GM21423 (cell line): ENCODE data around the gene SPARCL1.
A peak's percentile ranks its signal among the peaks of the same experiment; 100 is the strongest.
"Not testable (repeated sequence)": the region's sequence is repeated elsewhere in the genome, so short reads cannot be mapped to it uniquely, and the experiment has no call there.

Experiments used
- ATAC-seq: cut with Tn5 transposase; IDR thresholded peaks from one replicate; pipeline ENCODE4 v1.9.1; 2021; ENCODE audit warnings: mild to moderate bottlenecking, moderate library complexity; ENCODE audit not compliant: unreplicated experiment

Gene SPARCL1

DNA sequence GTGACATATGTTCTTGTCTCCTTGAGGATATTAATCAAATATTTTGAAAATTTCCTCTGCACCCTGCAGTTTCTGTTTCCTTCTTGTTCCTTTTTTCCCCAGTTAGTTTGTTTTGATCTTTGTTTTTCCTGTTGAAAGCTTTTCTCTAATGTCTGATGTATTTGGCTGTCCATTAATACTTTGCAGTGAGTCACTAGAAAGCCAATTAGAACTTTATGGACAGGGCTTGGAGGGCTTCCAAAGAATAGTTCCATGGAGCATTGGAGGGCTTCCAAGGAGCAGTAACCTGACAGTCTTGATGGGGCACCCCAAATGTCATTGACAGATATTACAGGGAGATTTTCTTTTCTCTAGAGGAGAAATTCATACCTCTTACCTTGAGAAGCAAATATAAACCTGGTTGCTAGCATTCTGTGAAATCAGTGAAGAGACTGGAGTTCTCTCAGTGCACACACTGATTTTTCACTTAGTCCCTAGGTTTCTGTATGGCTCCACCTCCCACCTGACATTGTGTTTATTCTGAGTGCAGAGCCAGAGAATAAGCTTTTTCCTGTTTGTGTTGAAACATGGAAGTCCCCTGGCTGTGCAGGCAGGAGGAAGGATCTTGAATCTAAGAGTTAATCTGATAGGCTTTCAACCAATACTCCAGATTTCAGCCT, 26.5 kb downstream of the SPARCL1 start:
- no peak for ATAC-seq

DNA sequence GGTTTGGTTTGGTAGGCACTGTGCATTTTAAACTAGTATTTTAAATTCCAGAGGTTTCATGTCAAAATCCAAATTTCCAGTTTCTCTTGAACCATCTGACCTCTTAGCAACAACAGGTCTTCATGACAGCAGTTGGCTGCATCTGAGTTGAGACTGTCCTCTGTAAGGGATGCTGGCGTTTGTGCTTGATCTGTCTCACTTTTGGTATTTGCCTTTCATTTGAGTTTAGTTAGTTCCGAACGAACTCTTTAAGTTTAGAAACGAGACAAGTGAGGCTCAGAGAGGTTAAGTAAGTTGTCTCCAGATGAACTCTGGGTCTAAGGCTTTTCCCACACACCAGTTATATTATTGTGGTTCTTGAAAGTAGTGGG, 29.1 kb downstream of the SPARCL1 start:
- peak; percentile 30 for ATAC-seq

GRCh38 chr4:87499403-87500091, 29.6 kb downstream of the SPARCL1 start:
- peak; percentile 70 for ATAC-seq

DNA sequence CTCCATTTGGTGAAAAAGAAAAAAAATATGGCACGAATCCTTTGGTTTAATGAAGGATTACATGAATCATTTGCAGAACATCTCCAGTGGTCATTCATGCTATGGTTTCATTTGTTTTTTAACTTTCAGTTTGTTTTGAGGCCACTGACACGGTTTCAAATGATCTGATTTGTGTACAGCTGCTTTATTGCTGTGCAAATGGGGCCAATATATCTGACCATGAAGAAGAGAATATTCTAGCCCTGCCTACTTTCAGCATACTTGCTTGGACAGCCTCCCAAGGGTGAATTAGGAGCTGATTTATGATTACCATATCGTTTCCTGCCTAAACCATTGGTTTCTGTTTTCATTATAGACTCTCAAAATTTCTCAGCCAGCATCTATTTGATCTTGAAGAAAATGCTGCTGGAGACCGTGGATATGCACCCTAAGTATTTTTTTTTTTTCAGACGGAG, 30.7 kb downstream of the SPARCL1 start:
- ATAC-seq, result peak; percentile 75

DNA sequence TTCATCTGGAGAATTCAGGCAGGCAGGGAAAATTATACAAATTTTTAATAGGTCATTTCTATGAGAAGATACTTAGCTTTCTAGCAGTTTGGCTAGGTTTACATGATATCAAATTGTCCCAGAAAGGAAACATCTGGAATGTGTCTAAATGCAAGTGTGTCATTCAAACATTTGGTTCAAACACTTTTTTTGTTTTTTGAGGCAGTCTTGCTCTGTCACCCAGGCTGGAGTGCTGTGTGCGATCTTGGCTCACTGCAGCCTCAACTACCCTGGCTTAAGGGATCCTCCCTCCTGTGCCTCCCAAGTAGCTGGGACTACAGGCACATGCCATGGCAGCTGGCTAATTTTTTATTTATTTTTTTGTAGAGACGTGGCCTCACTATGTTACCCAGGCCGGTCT, 31.6 kb downstream of the SPARCL1 start:
- no peak for ATAC-seq

GRCh38 chr4:87497159-87497558, 32.0 kb downstream of the SPARCL1 start:
- no peak for ATAC-seq

DNA sequence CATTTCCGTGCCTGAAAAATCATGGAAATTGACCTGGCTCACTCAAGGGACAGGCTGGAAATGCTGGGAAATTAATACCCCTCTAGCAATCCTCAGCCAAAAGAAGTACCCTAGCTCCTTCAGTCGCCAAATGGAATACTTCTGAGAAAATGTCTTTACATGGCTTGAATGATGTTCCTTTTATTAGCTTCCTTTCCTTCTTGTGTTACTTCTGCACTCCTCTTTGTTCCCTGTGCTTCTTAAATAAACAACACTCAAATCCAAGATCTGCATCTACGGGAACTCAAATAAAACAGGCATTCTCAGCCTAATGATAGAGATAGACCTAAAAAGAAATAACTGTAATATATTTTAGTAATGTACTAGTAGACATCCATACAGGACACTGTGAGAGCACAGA, 36.1 kb downstream of the SPARCL1 start:
- no peak for ATAC-seq

DNA sequence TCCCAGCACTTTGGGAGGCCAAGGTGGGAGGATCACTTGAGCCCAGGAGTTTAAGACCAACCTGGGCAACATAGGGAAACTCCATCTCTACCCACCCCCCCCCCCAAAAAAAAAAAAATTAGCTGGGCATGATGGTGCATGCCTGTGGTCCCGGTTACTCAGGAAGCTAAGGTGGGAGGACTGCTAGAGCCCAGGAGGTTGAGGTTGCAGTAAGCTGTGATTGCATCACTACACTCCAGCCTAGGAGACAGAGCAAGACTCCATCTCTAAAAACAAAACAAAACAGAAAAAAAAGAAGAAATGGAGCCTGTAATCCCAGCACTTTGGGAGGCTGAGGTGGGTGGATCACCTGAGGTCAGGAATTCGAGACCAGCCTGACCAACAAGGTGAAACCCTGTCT, 37.3 kb downstream of the SPARCL1 start:
- not testable (repeated sequence) for ATAC-seq

- no peak for ATAC-seq
Observed at GRCh38 chr4:87491436-87491835, 37.7 kb downstream of the SPARCL1 start.

GRCh38 chr4:87490664-87491369, 38.4 kb downstream of the SPARCL1 start:
- ATAC-seq, result no peak

DNA sequence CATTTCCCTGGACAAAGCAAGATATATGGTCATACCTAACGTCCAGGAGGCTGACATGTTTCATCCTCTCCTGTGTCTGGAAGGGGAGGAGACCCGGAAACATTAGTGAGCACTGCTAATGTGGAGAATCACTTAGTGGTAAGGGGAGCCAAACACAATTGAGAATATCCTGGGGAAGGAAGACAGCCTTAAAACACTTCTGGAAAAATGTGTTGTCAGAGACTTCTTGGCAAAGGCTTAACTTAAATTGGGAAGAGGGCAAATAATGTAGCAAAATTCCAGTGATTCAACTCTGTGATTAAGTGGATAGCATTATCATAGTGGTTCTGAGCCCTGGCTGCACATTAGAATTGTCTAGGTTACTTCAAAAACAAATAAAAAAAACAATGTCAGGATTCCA, 39.5 kb downstream of the SPARCL1 start:
- no peak for ATAC-seq

- ATAC-seq, result not testable (repeated sequence)
Observed at GRCh38 chr4:87488666-87489065, 40.5 kb downstream of the SPARCL1 start.

- not testable (repeated sequence) for ATAC-seq
Observed at GRCh38 chr4:87483247-87483646, 45.9 kb downstream of the SPARCL1 start.

DNA sequence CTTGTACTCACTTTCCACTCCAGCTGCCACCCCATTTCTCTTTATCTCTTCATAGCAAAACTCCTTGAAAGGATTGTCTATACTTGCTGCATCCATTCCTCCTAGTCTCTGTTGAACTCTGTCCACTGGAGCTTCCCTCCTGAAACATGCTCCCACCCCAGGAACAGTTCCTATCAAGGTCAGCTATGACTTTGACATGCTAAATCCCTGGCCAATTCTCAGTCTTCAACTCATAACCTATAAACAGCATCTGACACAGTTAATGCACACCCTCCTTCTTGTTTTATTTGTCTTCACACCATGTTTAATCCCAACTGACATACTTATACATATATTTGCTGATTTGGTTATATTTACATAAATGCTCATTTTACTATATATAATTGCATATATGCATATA, 47.8 kb downstream of the SPARCL1 start:
- no peak for ATAC-seq

DNA sequence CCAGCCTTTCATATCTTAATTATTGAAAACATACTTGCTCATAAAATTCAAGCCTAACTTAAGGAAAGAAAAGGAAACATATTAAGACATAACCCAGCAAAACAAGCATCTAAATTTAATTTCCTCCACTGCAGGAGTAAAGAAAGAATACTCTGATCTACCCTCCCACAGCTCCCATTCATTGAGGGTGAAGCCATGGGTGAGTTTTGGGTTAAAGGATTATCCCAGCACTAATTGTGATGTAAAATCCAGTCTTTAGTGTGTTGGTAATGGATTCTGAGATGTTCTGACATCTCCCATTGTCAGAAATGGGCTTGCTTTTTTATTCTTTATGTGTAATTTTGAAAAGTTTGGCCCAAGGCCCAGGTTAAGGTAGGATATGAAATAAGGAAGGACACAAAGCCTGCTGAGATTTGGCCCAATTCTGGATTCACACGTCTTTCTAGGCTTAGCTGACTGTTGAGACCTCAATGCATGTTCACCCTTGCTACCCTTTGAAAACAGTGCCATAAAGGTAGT, 50.4 kb downstream of the SPARCL1 start:
- ATAC-seq, result no peak

GRCh38 chr4:87476934-87477333, 52.2 kb downstream of the SPARCL1 start:
- ATAC-seq, result no peak

DNA sequence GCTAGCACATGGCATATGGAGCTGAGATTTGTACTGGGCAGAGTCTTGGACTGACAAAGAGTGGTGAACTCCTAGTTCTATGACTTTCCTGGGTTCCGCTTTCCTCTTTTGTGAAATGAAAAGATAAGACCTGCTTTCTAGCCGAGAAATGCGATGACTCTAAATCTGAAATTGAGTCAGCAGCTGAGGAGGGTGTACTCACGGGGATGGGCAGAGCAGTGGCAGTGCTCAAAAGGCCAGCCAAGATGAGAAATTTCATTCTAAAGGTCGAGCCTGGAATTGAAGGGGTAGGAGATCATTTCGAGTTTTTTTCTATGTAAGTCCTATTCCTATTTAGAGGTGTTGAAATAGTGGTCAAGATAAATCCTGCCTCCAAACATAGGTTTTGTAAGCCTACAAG, 59.8 kb downstream of the SPARCL1 start:
- ATAC-seq, result no peak

GRCh38 chr4:87465739-87466366, 63.3 kb downstream of the SPARCL1 start:
- ATAC-seq, result no peak

DNA sequence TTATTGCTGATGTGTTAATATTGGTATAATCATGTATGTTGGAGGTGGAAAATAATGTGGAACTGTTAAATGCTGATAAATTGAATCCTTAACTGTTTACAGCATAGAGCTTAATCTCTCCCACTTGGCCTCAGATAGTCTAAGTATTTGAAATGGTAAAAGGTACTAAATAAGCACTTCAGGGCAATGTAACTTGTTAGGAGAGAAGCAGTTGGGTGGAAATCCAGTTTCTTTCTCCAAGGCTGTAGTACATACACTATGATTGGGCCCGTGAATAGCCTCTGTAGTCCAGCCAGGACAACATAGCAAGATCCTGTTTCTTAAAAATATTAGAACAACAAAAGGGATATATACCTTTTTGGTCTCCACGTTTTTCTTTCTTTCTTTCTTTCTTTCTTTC, 67.1 kb downstream of the SPARCL1 start:
- ATAC-seq, result no peak

GRCh38 chr4:87461281-87461700, 67.9 kb downstream of the SPARCL1 start:
- no peak for ATAC-seq

DNA sequence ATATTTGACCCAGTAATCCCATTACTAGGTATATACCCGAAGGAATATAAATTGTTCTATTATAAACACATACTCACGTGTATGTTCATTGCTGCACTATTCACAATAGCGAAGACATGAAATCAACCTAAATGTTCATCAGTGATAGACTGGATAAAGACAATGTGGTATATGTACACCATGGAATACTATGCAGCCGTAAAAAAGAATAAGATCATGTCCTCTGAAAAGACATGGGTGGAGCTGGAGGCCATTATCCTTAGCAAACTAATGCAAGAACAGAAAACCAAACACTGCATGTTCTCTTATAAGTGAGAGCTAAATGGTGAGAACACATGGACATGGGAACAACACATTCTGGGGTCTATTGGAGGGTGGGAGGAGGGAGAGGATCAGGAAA, 70.3 kb downstream of the SPARCL1 start:
- ATAC-seq, result no peak
